Endothelial cell (in vitro differentiated cells): ENCODE results near the gene RNF220. TPM values are rescaled to one million over a fixed set of nuclear protein-coding genes. Genes with fewer than 3 reads are reported as not detected.
"Not testable (repeated sequence)": the region's sequence is repeated elsewhere in the genome, so short reads cannot be mapped to it uniquely, and the experiment has no call there.

Source experiments
- DNase-seq: peaks from one replicate; pipeline ENCODE4 v3.0.0; 2021; ENCODE audit warnings: low spot score
- H3K27ac Mint-ChIP-seq: one replicate; pipeline ENCODE4 v1.8.0; 2021; ENCODE audit warnings: mixed read lengths, inconsistent platforms; ENCODE audit not compliant: unreplicated experiment
- H3K27me3 Mint-ChIP-seq: one replicate; pipeline ENCODE4 v1.8.0; 2021; ENCODE audit warnings: mild to moderate bottlenecking, moderate library complexity, mixed read lengths, inconsistent platforms; ENCODE audit not compliant: unreplicated experiment
- H3K36me3 Mint-ChIP-seq: one replicate; pipeline ENCODE4 v1.8.0; 2021; ENCODE audit warnings: mild to moderate bottlenecking, low read depth, mixed read lengths, inconsistent platforms; ENCODE audit not compliant: unreplicated experiment
- H3K4me1 Mint-ChIP-seq: one replicate; pipeline ENCODE4 v1.8.0; 2021; ENCODE audit warnings: mild to moderate bottlenecking, mixed read lengths, inconsistent platforms; ENCODE audit not compliant: unreplicated experiment
- H3K4me3 Mint-ChIP-seq: one replicate; pipeline ENCODE4 v1.8.0; 2021; ENCODE audit warnings: mild to moderate bottlenecking, mixed read lengths, inconsistent platforms; ENCODE audit not compliant: unreplicated experiment
- H3K9me3 Mint-ChIP-seq: one replicate; pipeline ENCODE4 v1.8.0; 2021; ENCODE audit warnings: mixed read lengths, inconsistent platforms; ENCODE audit not compliant: unreplicated experiment
- CTCF ChIP-seq: fragments of 200-600 bp; sonication (generic); IDR thresholded peaks from one replicate; pipeline ENCODE4 v1.5.0; 2021; ENCODE audit warnings: antibody characterized with exemption; ENCODE audit not compliant: unreplicated experiment
- total RNA-seq: library from RNA; stranded (reverse); fragmentation: NEBNext Ultra II Directional; extraction: Animal tissue kit (Norgen Biotek cat#: 25700); gene quantifications from one replicate; pipeline ENCODE4 v1.2.1, GENCODE V29; 2021; ENCODE audit not compliant: unreplicated experiment

Gene RNF220
- total RNA-seq, 1 donor from 2014 or later, result 87.5 TPM

- no peak overlapping the region for H3K27ac Mint-ChIP-seq
- no peaks in the 10 kb centered on the region for H3K9me3 Mint-ChIP-seq
- no peak for TF ChIP-seq CTCF
- H3K4me3 Mint-ChIP-seq, result no peak overlapping the region
- no peak for DNase-seq
- peaks cover 2% of the 10 kb centered on the region for H3K27me3 Mint-ChIP-seq
- peaks cover 33% of the 10 kb centered on the region for H3K4me1 Mint-ChIP-seq
- H3K36me3 Mint-ChIP-seq, result no peaks in the 10 kb centered on the region
These were observed 153.8 kb downstream of the RNF220 start for GRCh38 chr1:44558883-44559282.

GRCh38 chr1:44559330-44559729 lies 154.3 kb downstream of the RNF220 start:
- Mint-ChIP-seq H3K27ac (no peak overlapping the region), H3K4me3 (no peak overlapping the region), H3K4me1 (peaks cover 33% of the 10 kb centered on the region), H3K9me3 (no peaks in the 10 kb centered on the region), H3K27me3 (peaks cover 2% of the 10 kb centered on the region), H3K36me3 (no peaks in the 10 kb centered on the region)
- no peak for TF ChIP-seq CTCF
- DNase-seq, result no peak

GRCh38 chr1:44559913-44560312 lies 154.9 kb downstream of the RNF220 start:
- peaks cover 33% of the 10 kb centered on the region for H3K4me1 Mint-ChIP-seq
- H3K36me3 Mint-ChIP-seq, result peaks cover 3% of the 10 kb centered on the region
- no peak overlapping the region for H3K27ac Mint-ChIP-seq
- no peaks in the 10 kb centered on the region for H3K9me3 Mint-ChIP-seq
- no peak overlapping the region for H3K4me3 Mint-ChIP-seq
- peaks cover 2% of the 10 kb centered on the region for H3K27me3 Mint-ChIP-seq
- TF ChIP-seq CTCF, result no peak
- no peak for DNase-seq

- DNase-seq, H3K27me3 Mint-ChIP-seq: not testable (repeated sequence)
These were observed 155.6 kb downstream of the RNF220 start for GRCh38 chr1:44560696-44561095.

GRCh38 chr1:44565259-44565750 lies 160.2 kb downstream of the RNF220 start:
- Mint-ChIP-seq H3K4me1 (peaks cover 2% of the 10 kb centered on the region), H3K4me3 (no peak overlapping the region), H3K9me3 (no peaks in the 10 kb centered on the region), H3K27me3 (peaks cover 5% of the 10 kb centered on the region), H3K27ac (no peak overlapping the region), H3K36me3 (peaks cover 9% of the 10 kb centered on the region)
- no peak for DNase-seq
- TF ChIP-seq CTCF, result no peak

More at GRCh38 chr1:44560696-44561095, 155.6 kb downstream of the RNF220 start:
- not testable (repeated sequence) for H3K4me3 Mint-ChIP-seq, H3K9me3 Mint-ChIP-seq, H3K36me3 Mint-ChIP-seq
- H3K4me1 Mint-ChIP-seq, result peaks cover 32% of the 10 kb centered on the region
- H3K27ac Mint-ChIP-seq, result peak overlapping the region; percentile 36

GRCh38 chr1:44565833-44566232 lies 160.8 kb downstream of the RNF220 start:
- TF ChIP-seq CTCF, result no peak
- H3K36me3 Mint-ChIP-seq, result peaks cover 9% of the 10 kb centered on the region
- H3K27ac Mint-ChIP-seq, result no peak overlapping the region
- peaks cover 5% of the 10 kb centered on the region for H3K4me1 Mint-ChIP-seq
- H3K9me3 Mint-ChIP-seq, result no peaks in the 10 kb centered on the region
- H3K4me3 Mint-ChIP-seq, result no peak overlapping the region
- peaks cover 5% of the 10 kb centered on the region for H3K27me3 Mint-ChIP-seq
- no peak for DNase-seq
